GM18507 (cell line): ENCODE measurements around the gene AP3S1.

Experiments used
- DNase-seq: peaks from one replicate; pipeline ENCODE4 v3.0.0; 2011; ENCODE audit warnings: low read depth; ENCODE audit not compliant: insufficient read length; ENCODE audit errors: extremely low spot score
- FAIRE-seq: peaks from 2 replicates; lab custom pipeline; 2011; peaks lifted over from hg19 to GRCh38; lab: Jason Lieb, UNC

The AP3S1 gene

GRCh38 chr5:115962565-115963402 lies 121.0 kb downstream of the AP3S1 start:
- DNase-seq (no peak), FAIRE-seq (no peak)

DNA sequence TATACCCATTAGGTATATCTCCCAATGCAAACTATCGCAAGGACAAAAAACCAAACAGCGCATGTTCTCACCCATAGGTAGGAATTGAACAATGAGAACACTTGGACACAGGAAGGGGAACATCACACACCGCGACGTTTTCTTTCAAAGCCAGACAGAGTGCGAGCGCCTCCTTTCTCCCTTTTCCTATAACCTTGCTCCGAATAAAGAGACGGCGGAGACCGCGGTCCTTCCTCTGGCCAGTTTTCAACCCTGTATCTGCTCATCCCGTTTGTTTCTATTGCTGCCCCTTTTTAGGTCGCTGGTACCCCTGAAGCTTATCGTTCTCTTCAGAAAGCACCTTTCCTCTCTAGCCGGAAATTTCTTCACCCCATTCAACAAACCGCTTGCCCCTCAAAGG lies 121.8 kb downstream of the AP3S1 start:
- FAIRE-seq (no peak), DNase-seq (no peak)
